Stimulated activated naive CD8-positive, alpha-beta T cell treated with anti-CD3 and anti-CD28 coated beads, Interleukin-15, Interleukin-2, amounts not matched to agents 100 ng/mL and 50 ng/mL, for 24 hours (primary cell): ENCODE results near the gene TYSND1.
A peak's percentile ranks its signal among the peaks of the same experiment; 100 is the strongest.
"Not testable (repeated sequence)": the region's sequence is repeated elsewhere in the genome, so short reads cannot be mapped to it uniquely, and the experiment has no call there.

Source experiments
- H3K27ac Mint-ChIP-seq: one replicate; pipeline ENCODE4 v1.8.0; 2021; ENCODE audit warnings: mild to moderate bottlenecking, mixed read lengths
- H3K27me3 Mint-ChIP-seq: one replicate; pipeline ENCODE4 v1.8.0; 2021; ENCODE audit warnings: mixed read lengths
- H3K36me3 Mint-ChIP-seq: one replicate; pipeline ENCODE4 v1.8.0; 2021; ENCODE audit warnings: low read depth, mixed read lengths
- H3K4me1 Mint-ChIP-seq: one replicate; pipeline ENCODE4 v1.8.0; 2021; ENCODE audit warnings: low read depth, mixed read lengths
- H3K4me3 Mint-ChIP-seq: one replicate; pipeline ENCODE4 v1.8.0; 2021; ENCODE audit warnings: mild to moderate bottlenecking, mixed read lengths
- H3K9me3 Mint-ChIP-seq: one replicate; pipeline ENCODE4 v1.8.0; 2021; ENCODE audit warnings: mixed read lengths

The TYSND1 gene

DNA sequence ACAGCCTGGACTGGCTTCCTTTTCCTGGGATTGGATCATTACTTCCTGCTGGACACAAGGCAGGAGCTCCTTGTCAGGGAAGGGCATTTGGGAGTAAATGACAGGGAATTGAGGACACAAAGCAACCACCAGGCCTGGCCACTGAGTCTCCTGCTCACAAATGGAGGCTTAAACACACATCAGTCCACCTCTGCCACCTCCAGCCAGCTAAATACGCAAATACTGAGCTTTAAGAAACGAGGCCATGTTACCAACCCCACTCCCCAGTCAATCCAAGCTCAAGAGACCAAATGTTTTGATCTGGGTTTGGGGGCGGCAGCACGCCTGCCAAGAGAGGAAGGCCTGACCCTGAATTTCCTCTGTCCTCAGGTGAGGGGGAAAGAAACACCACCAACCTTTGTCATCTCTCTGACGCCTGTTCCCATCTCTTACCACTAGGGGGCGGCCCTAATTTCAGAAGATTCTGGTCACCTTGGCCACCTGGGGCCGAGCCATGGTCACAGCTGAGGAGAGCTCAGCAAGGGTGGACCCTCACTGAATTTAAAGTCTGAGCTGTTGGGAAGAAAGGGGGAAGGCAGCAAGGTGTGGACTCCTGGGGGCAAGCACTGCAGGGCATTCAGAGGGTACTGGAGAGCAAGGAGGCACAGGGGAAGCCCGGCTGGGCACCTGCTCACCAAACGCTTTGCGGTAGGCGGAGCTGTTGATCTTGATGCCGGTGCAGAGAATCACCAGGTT lies 30.4 kb downstream of the TYSND1 start:
- Mint-ChIP-seq H3K4me1 (peaks cover 6% of the 10 kb centered on the region), H3K4me3 (no peak overlapping the region), H3K36me3 (peaks cover 18% of the 10 kb centered on the region), H3K27ac (peak overlapping the region; percentile 54), H3K27me3 (no peaks in the 10 kb centered on the region), H3K9me3 (no peaks in the 10 kb centered on the region)

DNA sequence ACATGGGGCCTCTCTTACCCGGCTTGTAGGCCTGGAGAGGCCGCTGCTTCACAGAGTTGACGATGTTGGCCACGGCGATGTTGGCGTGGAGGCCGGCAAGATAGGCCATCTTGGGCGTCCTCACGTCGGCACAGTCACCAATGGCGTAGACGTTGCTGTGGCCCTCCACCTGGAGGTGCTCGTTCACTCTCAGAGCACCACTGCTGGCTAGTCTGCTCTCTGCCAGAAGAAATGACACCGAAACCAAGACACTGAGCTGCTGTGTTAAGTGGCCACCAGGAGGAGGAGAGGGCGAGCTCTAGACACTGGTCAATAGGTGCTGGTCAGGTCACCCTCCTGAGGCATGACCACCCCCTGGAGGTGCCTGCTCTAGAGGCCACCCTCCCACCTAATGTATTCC lies 31.6 kb downstream of the TYSND1 start:
- peaks cover 10% of the 10 kb centered on the region for H3K36me3 Mint-ChIP-seq
- H3K9me3 Mint-ChIP-seq, result no peaks in the 10 kb centered on the region
- no peak overlapping the region for H3K4me3 Mint-ChIP-seq
- peaks cover 6% of the 10 kb centered on the region for H3K4me1 Mint-ChIP-seq
- no peak overlapping the region for H3K27ac Mint-ChIP-seq
- no peaks in the 10 kb centered on the region for H3K27me3 Mint-ChIP-seq

DNA sequence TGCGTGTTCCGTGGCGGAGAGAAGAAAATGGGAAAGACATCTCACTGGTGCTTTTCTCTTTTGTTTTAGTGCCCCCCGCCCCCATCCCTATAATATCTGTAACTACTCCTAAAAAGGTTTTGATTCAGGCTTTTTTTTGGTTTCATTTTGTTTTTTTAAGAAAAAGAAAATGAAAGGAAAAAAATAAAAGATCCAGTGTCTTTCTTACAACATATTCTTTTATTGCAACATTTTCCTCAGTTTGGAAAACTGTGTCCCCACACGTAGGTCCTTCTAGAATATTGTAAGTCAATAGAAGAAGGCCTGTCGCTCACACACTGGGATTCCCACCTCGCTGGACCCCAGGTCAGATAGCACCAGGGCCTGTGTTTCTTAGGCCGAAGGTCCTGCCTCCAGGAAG lies 34.4 kb downstream of the TYSND1 start:
- Mint-ChIP-seq H3K27me3 (no peaks in the 10 kb centered on the region), H3K9me3 (no peaks in the 10 kb centered on the region), H3K36me3 (peaks cover 10% of the 10 kb centered on the region), H3K4me1 (peaks cover 6% of the 10 kb centered on the region), H3K4me3 (no peak overlapping the region), H3K27ac (no peak overlapping the region)

DNA sequence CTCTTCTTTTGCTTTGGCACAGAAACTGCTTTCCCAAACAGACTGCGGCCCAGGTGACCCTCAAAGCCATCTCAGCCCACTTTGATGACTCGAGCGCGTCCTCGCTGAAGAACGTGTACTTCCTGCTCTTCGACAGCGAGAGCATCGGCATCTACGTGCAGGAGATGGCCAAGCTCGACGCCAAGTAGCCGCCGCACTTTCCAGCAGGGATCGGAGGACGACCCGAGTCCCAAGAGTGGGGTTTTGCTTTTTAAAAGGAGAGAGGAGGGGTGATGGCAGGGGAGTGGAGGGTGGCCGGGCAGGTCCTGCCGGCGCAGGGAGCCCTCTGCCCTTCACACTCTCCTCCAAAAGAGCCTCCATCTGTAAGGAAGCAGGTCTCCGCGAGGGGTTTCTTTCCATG lies 35.0 kb downstream of the TYSND1 start:
- Mint-ChIP-seq H3K9me3 (no peaks in the 10 kb centered on the region), H3K27me3 (no peaks in the 10 kb centered on the region), H3K36me3 (peaks cover 10% of the 10 kb centered on the region), H3K4me3 (no peak overlapping the region), H3K27ac (no peak overlapping the region), H3K4me1 (peaks cover 6% of the 10 kb centered on the region)

DNA sequence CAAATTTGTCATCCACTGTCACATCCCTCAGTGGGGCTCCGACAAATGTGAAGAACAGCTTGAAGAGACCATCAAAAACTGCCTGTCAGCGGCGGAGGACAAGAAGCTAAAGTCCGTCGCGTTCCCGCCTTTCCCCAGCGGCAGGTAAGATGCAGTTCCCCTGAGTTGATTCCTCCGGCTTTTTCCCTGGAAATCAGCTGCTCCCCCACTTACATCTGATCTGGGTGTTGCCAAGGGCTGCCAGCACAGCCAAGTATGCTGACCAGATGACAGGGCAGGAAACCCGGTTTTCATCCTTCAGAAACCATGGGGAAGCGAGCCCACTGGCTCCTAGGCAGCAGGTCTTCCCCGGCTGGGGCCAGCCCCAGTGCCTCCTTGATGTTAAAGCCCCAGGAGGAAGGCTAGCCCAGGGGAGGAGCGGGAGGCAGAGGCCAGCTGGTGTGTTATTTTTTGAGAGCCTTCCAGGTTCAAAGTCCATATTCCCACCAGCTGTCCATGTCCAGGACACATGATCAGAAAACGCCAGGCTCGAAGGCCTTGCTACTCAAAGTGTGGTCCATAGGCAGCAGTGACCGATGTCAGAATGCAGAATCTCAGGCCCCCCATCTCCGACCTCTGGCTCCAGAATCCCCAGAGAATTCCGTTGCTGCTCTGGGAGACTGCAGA lies 37.3 kb downstream of the TYSND1 start:
- Mint-ChIP-seq H3K27ac (no peak overlapping the region), H3K4me3 (no peak overlapping the region), H3K27me3 (no peaks in the 10 kb centered on the region), H3K36me3 (peaks cover 10% of the 10 kb centered on the region), H3K4me1 (no peaks in the 10 kb centered on the region), H3K9me3 (no peaks in the 10 kb centered on the region)

DNA sequence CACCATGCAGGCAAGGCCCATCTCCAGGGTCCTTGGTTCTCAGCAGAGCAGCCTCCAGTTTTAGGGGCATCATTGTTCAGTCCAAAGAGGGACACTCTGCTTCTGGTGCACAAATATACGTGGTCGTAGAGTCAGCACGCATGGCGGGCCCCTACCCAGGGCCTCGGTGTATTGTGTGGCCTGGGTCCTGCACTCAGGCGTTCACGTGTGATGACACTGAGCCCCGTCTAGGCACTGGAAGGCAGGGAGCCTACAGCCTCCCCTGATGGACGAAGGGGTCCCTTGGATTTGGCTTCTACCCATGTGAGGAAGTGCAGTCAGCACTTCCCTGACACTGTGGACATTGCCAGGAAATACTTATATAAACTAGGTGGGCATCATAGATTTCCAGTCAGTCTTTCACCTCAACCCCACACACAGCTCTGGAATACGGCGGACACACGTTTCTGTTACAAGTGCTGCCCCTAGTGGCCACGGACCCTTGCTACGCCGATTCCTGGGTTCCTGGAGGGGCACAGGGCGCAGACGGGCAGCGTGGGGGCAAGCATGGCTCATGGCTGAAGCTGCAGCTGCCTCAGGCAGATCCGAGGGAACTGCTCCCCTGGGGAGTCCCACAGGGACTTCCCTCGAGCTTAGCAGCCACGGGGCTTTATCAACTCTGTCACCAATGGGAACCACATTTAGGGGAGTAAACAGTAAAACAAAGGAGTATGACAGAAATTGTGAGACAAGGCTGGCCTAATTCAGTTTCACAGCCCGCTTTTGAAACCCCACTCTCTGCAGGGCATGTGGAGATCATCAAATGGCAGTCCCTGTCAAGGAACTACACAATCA lies 39.3 kb downstream of the TYSND1 start:
- Mint-ChIP-seq H3K4me1 (no peaks in the 10 kb centered on the region), H3K27me3 (no peaks in the 10 kb centered on the region), H3K27ac (no peak overlapping the region), H3K9me3 (no peaks in the 10 kb centered on the region), H3K36me3 (no peaks in the 10 kb centered on the region), H3K4me3 (no peak overlapping the region)

DNA sequence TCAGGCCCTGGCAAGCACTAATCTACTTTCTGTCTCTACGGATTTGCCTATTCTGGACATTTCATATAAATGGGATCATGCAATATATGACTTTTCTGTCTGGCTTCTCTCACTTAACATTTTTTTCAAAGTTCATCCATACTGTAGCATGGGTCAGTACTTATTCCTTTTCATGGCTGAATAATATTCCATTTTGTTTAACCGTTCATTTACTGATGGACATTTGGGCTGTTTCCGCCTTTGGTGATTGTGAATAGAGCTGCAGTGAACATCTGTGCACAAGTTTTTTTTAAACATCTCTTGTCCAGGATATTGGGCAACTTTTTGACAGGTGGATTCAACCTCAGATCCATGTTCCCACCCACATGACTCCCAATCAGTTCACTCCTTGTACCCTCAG lies 44.8 kb downstream of the TYSND1 start:
- H3K27me3 Mint-ChIP-seq, result no peaks in the 10 kb centered on the region
- peaks cover 4% of the 10 kb centered on the region for H3K36me3 Mint-ChIP-seq
- H3K27ac Mint-ChIP-seq, result no peak overlapping the region
- no peaks in the 10 kb centered on the region for H3K9me3 Mint-ChIP-seq
- H3K4me3 Mint-ChIP-seq, result no peak overlapping the region
- H3K4me1 Mint-ChIP-seq, result no peaks in the 10 kb centered on the region

DNA sequence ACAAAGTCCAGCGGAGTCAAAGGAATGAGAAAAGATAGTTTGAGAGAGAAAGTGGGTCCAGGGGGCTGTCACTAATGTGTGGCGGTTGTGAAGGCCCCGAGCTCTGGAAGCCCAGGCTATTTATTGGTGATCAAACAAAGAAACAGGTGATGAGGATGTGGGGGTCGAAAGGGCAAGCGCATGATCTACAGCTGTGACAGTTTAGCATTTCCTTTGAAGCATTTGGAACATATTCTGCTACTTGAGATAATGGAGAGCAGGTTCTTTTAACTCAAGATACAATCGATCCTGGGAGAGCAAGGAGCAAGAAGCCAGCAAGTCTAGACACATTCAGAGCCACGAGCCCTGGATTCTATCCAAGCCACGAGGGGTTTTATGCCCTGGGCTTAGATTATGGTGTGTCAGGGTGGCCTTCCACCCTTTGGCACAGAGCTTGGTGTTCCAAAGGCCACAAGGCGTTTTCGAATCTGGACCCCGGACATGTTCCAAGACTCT lies 45.4 kb downstream of the TYSND1 start:
- not testable (repeated sequence) for H3K9me3 Mint-ChIP-seq, H3K4me3 Mint-ChIP-seq, H3K27ac Mint-ChIP-seq, H3K36me3 Mint-ChIP-seq, H3K27me3 Mint-ChIP-seq, H3K4me1 Mint-ChIP-seq

DNA sequence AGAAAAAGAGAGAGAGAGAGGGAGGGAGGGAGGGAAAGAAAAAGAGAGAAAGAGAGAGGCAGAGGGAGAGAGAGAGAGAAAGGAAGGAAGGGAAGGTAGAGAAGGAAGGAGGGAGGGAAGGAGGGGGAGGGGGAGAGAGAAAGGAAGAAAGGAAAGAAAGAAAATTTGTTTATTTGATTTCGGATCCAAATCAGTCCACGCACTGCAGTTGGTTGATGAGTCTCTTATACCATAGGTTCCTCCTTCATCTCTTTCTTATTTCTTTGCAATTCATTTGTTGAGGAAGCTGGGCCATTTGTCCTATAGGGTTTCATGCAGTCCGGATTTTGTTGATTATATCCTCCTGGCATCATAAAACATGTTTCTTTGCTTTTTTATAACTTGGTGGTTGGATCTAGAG lies 48.2 kb downstream of the TYSND1 start:
- no peaks in the 10 kb centered on the region for H3K9me3 Mint-ChIP-seq
- no peak overlapping the region for H3K4me3 Mint-ChIP-seq
- no peaks in the 10 kb centered on the region for H3K27me3 Mint-ChIP-seq
- peaks cover 22% of the 10 kb centered on the region for H3K4me1 Mint-ChIP-seq
- H3K27ac Mint-ChIP-seq, result no peak overlapping the region
- peaks cover 12% of the 10 kb centered on the region for H3K36me3 Mint-ChIP-seq

DNA sequence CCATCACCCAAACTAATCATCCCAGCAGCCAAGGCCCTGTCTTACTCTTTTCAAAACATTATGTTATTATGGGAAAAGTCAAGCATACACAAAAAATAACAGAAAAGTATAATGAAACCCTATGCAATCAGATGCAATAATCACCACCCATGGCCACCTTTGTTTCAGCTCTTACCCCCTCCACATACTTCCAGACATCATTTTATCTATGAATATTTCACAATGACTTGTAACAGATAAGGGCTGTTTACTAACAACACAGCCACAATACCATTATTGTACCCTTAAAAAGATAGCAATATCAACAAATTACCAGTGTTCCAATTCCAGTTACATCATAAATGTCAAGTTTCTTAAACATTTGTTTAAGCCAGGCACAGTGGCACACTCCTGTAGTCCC lies 49.0 kb downstream of the TYSND1 start:
- peaks cover 12% of the 10 kb centered on the region for H3K36me3 Mint-ChIP-seq
- peaks cover 30% of the 10 kb centered on the region for H3K4me1 Mint-ChIP-seq
- H3K9me3 Mint-ChIP-seq, result no peaks in the 10 kb centered on the region
- no peak overlapping the region for H3K27ac Mint-ChIP-seq
- no peaks in the 10 kb centered on the region for H3K27me3 Mint-ChIP-seq
- no peak overlapping the region for H3K4me3 Mint-ChIP-seq

DNA sequence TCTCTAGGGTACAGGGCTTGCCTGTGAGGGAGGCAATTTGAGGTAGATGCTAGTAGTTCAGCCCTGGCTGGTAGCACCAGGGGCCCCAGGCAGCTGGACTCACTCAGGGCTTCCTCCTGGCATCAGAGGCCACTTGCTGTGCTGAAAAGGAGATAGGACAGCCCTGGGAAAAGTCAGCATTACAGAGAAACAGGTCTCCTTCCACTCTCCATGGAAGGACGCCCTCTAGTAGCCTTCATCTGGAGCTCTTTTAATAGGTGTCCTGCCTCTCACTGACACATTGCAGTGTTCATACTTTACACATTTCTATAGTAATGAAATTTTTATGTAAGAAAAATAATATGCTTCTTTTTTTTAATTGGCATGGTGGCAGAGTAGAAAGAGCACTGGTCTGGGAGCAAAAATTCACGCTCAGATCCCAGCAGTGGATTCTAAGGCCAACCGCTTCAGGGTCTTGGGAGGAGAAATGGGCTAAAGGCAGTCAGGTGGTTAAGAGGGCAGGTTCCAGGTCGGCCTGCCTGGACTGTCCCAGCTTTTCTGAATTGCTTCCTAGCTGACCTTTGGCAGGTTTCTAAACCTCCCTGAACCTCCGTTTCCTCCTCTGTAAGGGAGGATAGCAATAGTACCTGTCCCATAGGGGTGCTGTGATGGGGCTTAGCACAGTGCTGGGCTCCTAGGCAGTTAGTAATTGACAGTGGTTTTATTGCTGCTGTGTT lies 49.6 kb downstream of the TYSND1 start:
- Mint-ChIP-seq H3K9me3 (no peaks in the 10 kb centered on the region), H3K4me3 (no peak overlapping the region), H3K36me3 (peaks cover 12% of the 10 kb centered on the region), H3K4me1 (peaks cover 36% of the 10 kb centered on the region), H3K27me3 (no peaks in the 10 kb centered on the region), H3K27ac (no peak overlapping the region)

DNA sequence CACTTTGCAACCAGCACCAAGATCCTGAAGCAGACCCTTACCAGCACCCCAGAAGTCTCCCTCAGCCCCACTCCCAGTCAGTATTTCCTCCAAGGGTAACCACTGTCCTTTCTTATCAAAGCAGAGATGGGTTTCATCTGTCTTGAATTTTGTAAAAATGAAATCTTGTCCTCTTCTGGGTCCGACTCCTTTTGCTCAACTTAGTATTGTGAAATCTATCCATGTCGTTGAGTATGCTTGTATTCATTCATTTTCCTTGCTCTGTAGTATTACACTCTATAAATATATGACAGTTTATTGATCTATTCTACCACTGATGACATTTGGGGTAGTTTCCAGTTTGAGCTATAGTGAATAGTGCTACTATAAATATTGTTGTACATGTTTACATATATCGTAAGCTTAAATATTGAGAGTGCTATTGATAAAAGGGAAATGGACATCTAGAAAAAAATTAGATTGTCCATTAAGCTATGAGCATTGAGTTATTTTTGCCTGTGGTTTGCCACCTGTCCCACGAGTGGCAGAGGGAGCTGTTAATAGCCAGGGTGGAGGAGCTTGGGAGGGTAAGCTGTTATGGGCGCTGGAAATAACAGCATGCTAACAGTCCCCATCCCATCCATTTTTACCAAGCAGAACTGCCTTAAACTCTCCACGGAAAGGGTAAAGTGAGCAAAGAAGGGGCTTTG lies 50.3 kb downstream of the TYSND1 start:
- no peaks in the 10 kb centered on the region for H3K27me3 Mint-ChIP-seq
- H3K27ac Mint-ChIP-seq, result no peak overlapping the region
- peaks cover 40% of the 10 kb centered on the region for H3K4me1 Mint-ChIP-seq
- H3K4me3 Mint-ChIP-seq, result no peak overlapping the region
- no peaks in the 10 kb centered on the region for H3K9me3 Mint-ChIP-seq
- peaks cover 8% of the 10 kb centered on the region for H3K36me3 Mint-ChIP-seq

DNA sequence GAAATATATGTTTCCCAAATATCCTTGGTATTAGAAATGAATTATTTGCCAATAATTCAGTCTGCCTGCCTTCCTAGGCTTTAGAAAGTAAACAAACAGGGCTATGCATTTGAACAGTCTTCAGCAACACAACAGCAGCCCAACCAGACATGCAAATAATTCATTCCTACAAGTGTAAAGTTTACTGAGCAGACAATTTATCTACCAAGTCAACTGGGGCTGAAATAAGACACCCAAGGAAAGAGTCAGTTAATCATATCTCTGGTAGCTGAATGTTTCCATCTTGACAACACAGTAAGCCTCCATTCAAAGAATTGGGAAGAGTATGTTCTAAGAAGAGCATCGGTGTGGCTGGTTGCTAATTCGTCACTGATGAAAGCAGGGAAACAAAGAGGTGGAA lies 52.2 kb downstream of the TYSND1 start:
- Mint-ChIP-seq H3K27ac (peak overlapping the region; percentile 56), H3K4me1 (peaks cover 40% of the 10 kb centered on the region), H3K36me3 (peaks cover 8% of the 10 kb centered on the region), H3K4me3 (no peak overlapping the region), H3K9me3 (no peaks in the 10 kb centered on the region), H3K27me3 (no peaks in the 10 kb centered on the region)

DNA sequence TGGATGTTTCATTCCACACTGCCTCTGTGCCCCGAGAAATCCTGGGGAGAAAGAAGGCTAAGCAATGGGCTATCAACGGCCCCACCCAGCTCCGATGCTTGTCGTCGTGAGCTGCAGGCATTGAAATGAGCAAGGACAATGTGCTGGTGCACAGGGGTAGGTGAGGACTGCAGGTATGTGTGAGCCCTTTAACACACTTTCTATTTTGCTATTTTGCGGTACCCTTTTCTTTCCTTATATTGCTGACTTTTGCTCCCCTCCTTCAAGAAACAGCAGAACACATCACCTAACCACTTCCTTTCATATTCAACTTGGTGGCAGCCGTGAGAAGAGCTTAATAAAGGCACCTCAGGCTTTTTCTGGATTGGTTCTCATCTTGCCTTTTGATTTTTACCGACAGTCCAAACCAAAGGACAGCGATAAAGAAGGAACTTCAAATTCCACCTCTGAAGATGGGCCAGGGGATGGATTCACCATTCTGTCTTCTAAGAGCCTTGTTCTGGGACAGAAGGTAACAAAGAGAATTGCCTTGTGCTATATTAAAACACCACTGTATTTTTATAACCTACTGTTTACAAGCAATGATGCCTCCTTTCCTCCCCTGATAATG lies 53.1 kb downstream of the TYSND1 start:
- H3K4me3 Mint-ChIP-seq, result peak overlapping the region; percentile 84
- H3K4me1 Mint-ChIP-seq, result peaks cover 40% of the 10 kb centered on the region
- no peaks in the 10 kb centered on the region for H3K9me3 Mint-ChIP-seq
- H3K36me3 Mint-ChIP-seq, result peaks cover 8% of the 10 kb centered on the region
- H3K27ac Mint-ChIP-seq, result no peak overlapping the region
- no peaks in the 10 kb centered on the region for H3K27me3 Mint-ChIP-seq
